Measurements from ENCODE around the gene FRK. TPM values are rescaled to one million over a fixed set of nuclear protein-coding genes. Genes with fewer than 3 reads are reported as not detected.

Gene FRK
- total RNA-seq, 1 experiment from 2014 or later: 0.82 TPM

GRCh38 chr6:116101302-116101718 lies 40.6 kb upstream of the FRK start:
- intact Hi-C loops (cut with micrococcal nuclease): loop anchor here (1.0 kb wide), 1 partner anchor 41 kb away; the partner anchor contains the start of gene FRK
- no TSS peak for BruUV-seq (replicated peaks)
- peaks cover 5% of the 10 kb centered on the region for H3K36me3 Mint-ChIP-seq (ENCODE audit: insufficient read depth, unreplicated experiment)

GRCh38 chr6:116100419-116101301 lies 40.0 kb upstream of the FRK start, which contains the start of gene NT5DC1:
NT5DC1 (plus strand) TSS chr6:116100853; CDS start chr6:116100931, 78 bp downstream.
- peak; percentile 86 for DNase-seq (ENCODE audit: unreplicated experiment)
- ChIA-PET POLR2A (interaction anchor here (0.6 to 3.5 kb wide), 32 partner anchors 8 to 580 kb away, joined by 3 to 66 read pairs (median 4); partner anchors contain the start of genes COL10A1, DSE, FRK and TSPYL1), CTCF (interaction anchor here (0.5 to 3.5 kb wide), 15 partner anchors 11 to 290 kb away, joined by 3 to 32 read pairs (median 3); partner anchors contain the start of gene FRK)
- Mint-ChIP-seq H3K36me3 (ENCODE audit: insufficient read depth, unreplicated experiment) (peaks cover 5% of the 10 kb centered on the region), H3K27ac (ENCODE audit: low read depth, unreplicated experiment) (peak within 1 kb of the TSS; percentile 71), H3K27me3 (ENCODE audit: insufficient read depth, unreplicated experiment) (no peaks in the 10 kb centered on the region), H3K4me3 (ENCODE audit: unreplicated experiment) (peak within 1 kb of the TSS; percentile 93), H3K9me3 (ENCODE audit: unreplicated experiment) (peaks cover 5% of the 10 kb centered on the region), H3K4me1 (ENCODE audit: insufficient read depth, unreplicated experiment) (peaks cover 23% of the 10 kb centered on the region)
- peak; percentile 36 for TF ChIP-seq CTCF (IDR thresholded peaks at IDR 0.05; ENCODE audit: unreplicated experiment)
- intact Hi-C loops (cut with micrococcal nuclease): loop anchor here (1.0 kb wide), 1 partner anchor 40 kb away; the partner anchor contains the start of gene FRK
- TSS peak; percentile 32 for BruUV-seq (replicated peaks)

More at GRCh38 chr6:116101302-116101718, 40.6 kb upstream of the FRK start:
- Mint-ChIP-seq H3K27ac (ENCODE audit: low read depth, unreplicated experiment) (peak overlapping the region; percentile 71), H3K4me1 (ENCODE audit: insufficient read depth, unreplicated experiment) (peaks cover 23% of the 10 kb centered on the region), H3K27me3 (ENCODE audit: insufficient read depth, unreplicated experiment) (no peaks in the 10 kb centered on the region), H3K4me3 (ENCODE audit: unreplicated experiment) (peak overlapping the region; percentile 93), H3K9me3 (ENCODE audit: unreplicated experiment) (no peaks in the 10 kb centered on the region)
- TF ChIP-seq CTCF (IDR thresholded peaks at IDR 0.05; ENCODE audit: unreplicated experiment): no peak
- no peak for DNase-seq (ENCODE audit: unreplicated experiment)
- ChIA-PET CTCF (interaction anchor here (0.6 to 3.5 kb wide), 15 partner anchors 11 to 131 kb away, joined by 3 to 32 read pairs (median 3); partner anchors contain the start of gene FRK), POLR2A (interaction anchor here (0.5 to 3.5 kb wide), 26 partner anchors 9 to 579 kb away, joined by 3 to 66 read pairs (median 4); partner anchors contain the start of genes COL10A1, DSE, FRK and TSPYL1)

GRCh38 chr6:116099036-116099435 lies 38.3 kb upstream of the FRK start:
- Mint-ChIP-seq H3K4me3 (ENCODE audit: unreplicated experiment) (no peak overlapping the region), H3K36me3 (ENCODE audit: insufficient read depth, unreplicated experiment) (peaks cover 5% of the 10 kb centered on the region), H3K4me1 (ENCODE audit: insufficient read depth, unreplicated experiment) (peaks cover 17% of the 10 kb centered on the region), H3K27ac (ENCODE audit: low read depth, unreplicated experiment) (no peak overlapping the region), H3K27me3 (ENCODE audit: insufficient read depth, unreplicated experiment) (no peaks in the 10 kb centered on the region), H3K9me3 (ENCODE audit: unreplicated experiment) (peaks cover 16% of the 10 kb centered on the region)
- no peak for DNase-seq (ENCODE audit: unreplicated experiment)
- intact Hi-C loops (cut with micrococcal nuclease): loop anchor here (5.0 kb wide), 1 partner anchor 1352 kb away; no protein-coding TSS in a partner anchor
- no TSS peak for BruUV-seq (replicated peaks)
- ChIA-PET CTCF (interaction anchor here (0.6 to 0.7 kb wide), 2 partner anchors 14 to 121 kb away, joined by 3 to 4 read pairs; no protein-coding TSS in a partner anchor), POLR2A (interaction anchor here (1.5 kb wide), 1 partner anchor 86 kb away, joined by 4 read pairs; no protein-coding TSS in a partner anchor)
- TF ChIP-seq CTCF (IDR thresholded peaks at IDR 0.05; ENCODE audit: unreplicated experiment): no peak
